Fibroblast of lung (primary cell): ENCODE results near the gene ART1.

ENCODE experiments used
- CTCF ChIP-seq, 2 donors: IDR thresholded peaks in 1 of 2; conservative IDR thresholded peaks in 1 of 2; 1 replicate in 1 of 2; 2 replicates in 1 of 2; pipeline ENCODE4 v1.5.1; 2011 to 2012; ENCODE audit warnings: low read length in 2 of 2, control low read depth in 1 of 2, inconsistent platforms in 1 of 2, low read depth in 1 of 2, mild to moderate bottlenecking in 1 of 2
- EZH2 ChIP-seq: IDR thresholded peaks from 2 replicates; pipeline ENCODE4 v1.5.1; 2012; ENCODE audit warnings: low read length, control low read depth, mild to moderate bottlenecking; ENCODE audit errors: missing control alignments

- no peak for TF ChIP-seq CTCF (conservative IDR thresholded peaks at IDR 0.05 in 1 of 2, IDR thresholded peaks at IDR 0.05 in 1 of 2; ENCODE audit: low read depth in 1 of 2, low read length in 2 of 2)
- no peak for TF ChIP-seq EZH2
These were observed 38.1 kb downstream of the ART1 start for GRCh38 chr11:3683039-3683438.
